ENCODE results near the gene PLCE1.

The PLCE1 gene

DNA sequence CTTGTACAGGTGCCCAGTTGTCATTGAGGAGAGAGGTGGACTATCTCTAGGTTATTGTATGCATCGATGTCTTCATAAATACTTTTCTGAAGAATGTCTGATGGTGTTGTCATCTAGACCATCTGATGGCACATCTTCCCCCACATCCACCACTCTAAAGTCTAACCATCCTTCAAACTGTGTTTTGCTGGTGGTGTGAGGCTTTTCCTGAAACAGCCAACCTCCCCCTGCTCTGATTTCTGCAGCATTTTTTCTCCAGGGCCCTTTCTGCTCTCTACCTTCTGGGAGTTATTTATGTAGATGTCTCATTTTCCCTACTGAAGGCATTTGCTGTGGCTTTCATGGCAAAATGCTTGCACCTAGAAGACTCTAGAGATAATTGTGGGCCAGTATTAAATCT is 1.5 kb downstream of the PLCE1 start:
- DNase-seq, result no peak

DNA sequence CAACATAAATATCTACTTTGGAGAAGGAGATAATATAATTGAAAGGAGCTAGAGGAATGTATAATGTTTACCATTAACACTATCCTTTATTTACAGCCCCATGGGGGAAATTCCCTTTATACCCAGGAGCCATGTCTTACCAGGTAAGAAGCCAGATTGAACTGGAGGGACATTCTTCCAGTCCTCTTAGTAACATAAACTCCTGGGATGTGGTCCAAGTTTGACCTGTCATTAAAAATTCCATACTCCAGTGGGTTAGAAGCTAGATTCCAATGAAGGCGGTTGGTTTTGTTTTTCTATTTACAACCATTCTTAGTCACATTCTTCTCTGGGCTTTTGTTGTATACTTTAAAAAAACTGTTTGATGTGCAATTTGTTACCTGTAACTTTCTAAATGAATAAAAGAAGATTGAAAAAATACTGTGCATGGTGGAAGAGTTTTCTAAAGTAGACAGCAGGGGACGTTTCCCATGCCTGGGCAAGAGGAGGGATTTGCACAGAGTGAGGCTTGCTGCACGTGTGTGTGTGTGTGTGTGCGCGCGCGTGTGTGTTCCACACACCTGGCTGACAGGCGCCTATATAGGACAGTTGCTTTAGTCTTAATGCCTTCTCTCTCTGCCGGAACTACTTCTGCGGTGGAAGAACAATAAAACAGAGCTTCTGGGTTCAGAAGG is 2.0 kb downstream of the PLCE1 start:
- DNase-seq, result no peak

DNA sequence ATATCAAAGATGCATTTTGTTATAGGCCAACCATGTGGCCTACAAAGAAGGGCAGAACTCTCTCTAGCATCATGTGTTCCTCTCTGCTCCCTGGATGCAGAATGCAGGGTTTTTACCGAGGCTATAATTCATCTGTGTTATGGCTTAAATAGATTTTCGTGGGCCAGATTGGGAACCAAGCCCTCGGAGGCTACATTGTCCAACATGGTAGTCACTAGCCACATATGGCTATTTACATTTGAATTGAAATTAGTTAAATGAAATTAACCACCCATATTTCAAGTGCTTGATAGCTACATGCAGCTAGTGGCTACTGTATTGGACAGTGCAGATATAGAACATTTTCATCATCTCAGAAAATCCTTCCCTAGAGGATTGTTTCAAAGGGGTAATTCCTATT is 2.8 kb downstream of the PLCE1 start:
- DNase-seq, result no peak

DNA sequence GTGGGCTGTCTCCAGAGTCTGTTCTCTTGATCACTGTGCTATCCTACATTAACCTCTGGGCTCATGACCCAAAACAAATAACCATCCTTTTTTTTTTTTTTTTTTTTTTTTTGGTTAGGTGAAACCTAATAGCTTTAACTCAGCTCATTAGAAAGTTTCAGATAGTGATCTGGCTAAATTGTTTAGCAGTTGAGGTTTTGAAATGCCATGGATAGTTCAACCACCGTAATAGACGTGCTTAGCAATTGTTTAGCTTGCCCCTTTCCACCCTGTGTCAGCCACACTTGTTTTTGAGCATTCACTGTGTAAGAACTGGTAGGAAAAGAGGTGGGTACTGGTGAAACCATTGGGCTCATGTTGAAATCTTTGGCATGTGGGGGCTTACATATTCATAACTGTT is 3.8 kb downstream of the PLCE1 start:
- no peak for DNase-seq

DNA sequence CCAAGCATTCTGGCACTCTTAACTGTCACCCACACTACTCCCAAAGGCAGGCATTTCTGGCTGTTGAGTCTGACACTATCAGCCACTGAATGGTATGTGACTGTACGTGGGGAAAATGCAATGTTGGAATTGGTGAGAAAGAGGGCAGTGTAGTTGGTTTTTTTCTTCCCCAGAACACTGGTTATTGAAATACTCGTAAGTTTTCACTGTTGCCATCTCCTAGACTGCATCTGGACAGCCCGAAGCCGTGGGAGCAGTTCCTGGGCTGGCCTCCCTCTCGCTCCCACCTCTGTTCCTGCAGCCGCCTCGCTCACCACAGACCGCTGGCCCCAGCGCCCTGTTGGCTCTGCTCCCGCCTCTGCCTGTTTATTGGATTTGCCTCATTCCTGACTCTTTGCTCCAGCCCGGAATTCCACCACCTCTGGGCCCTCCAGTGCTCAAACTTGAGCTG is 5.7 kb downstream of the PLCE1 start:
- no peak for DNase-seq

DNA sequence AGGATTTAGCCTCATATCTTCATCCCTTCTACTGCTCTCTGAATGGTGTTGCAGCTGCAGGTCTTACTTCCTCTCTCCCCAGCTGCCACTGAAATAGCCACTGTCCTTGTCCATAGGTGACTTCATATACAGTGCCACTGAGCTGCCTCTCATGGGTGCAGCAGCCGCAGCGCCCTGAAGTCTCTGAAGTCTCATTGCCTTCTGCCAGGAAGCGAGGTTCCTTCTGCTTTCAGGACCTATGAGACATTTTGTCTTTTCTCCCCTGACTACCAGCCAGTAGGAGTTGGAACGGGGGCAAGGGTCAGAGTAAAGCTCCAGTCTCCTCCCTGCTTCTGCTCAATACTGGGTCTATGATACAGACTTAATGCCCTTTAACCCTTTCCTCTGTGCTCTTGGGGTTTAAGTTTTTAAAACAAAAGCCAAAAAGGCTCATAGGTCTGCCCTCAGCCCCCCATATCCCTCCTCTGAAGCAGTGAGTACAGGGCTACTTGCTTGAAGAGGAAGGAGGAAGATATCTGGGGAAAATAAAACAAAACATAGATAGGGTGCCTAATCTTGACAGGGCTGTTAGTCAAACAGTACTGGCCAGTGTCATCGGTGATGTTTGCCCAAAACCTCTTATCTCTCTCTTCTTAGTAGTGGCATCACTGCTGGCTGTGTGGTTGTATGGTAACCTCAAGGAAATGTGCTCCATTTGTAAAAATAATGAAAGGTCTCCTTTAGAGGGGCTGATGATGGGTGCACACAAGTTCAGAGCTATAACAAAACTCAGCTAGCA is 7.1 kb downstream of the PLCE1 start:
- DNase-seq, result no peak

DNA sequence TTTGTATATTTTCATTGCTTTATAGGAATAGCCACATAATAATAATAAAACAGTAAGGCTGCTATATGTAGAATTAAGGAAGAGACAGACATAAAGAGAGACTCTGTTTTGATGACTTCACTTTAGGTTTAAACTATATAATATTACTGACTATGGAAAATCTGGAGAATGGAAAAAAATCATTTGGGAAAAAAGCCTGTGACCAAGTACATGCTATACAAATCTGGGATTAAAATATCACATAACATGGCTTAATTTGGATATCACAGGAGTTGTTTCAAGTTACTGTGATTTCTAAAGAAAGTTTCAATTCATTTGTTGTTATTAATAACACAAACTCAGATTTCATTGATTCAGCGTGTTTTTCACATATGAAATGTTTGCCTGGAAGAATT is 7.7 kb downstream of the PLCE1 start:
- no peak for DNase-seq

DNA sequence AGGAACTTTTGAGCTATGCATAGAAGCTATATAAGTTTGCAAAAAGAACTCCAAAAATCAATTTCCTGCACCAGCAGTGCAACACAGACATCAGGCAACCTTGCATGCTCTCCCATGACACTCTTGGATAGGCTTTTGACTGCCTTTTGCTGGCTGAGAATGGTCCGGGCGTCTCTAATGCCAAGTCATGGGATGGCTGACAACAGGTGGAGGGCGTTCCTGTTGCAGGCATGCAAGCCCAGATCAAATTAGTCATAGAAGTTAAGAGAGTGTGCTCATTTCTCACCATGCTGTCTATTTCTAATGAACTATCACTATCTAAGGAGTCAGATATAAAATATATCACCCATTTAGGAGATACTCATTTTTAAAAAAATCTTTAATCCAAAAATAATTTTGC is 8.4 kb downstream of the PLCE1 start:
- no peak for DNase-seq

DNA sequence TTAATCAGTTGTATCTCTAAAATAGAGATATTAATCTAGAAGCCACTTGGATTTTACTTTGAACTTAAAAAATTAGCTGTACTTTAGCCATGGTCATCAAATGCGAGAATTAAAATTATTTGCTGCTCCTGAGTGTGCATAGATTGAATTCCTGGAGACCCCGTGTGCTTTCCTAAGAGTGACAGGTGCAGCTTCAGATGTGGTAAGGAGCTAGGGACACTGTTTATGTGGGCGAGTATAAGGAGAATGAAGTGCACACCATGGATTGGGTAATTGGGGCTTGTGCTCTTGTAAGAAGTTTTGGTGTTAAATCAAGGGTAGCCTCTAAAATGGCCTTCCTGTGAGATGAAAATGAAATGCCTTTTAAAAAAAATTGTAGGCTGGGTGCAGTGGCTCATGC is 9.8 kb downstream of the PLCE1 start:
- no peak for DNase-seq

DNA sequence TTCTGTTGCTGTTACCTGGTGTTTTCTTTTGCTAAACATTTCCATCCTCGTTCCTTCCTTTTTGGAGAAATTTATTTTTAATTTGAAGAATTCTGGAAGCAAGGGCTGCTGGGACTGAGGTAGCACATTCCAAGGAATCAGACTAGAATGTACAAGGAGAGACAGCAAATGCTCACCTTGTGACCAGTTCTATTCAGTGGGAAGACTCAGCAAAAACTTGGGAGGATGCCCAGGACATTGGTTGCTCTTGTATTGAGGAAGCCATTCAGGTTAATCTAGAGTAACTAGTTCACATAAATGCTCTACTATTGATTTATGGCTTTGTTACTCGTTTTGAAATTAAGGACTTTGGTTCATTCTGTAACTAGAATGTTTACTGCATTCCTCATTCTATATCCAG is 11.3 kb downstream of the PLCE1 start:
- no peak for DNase-seq

DNA sequence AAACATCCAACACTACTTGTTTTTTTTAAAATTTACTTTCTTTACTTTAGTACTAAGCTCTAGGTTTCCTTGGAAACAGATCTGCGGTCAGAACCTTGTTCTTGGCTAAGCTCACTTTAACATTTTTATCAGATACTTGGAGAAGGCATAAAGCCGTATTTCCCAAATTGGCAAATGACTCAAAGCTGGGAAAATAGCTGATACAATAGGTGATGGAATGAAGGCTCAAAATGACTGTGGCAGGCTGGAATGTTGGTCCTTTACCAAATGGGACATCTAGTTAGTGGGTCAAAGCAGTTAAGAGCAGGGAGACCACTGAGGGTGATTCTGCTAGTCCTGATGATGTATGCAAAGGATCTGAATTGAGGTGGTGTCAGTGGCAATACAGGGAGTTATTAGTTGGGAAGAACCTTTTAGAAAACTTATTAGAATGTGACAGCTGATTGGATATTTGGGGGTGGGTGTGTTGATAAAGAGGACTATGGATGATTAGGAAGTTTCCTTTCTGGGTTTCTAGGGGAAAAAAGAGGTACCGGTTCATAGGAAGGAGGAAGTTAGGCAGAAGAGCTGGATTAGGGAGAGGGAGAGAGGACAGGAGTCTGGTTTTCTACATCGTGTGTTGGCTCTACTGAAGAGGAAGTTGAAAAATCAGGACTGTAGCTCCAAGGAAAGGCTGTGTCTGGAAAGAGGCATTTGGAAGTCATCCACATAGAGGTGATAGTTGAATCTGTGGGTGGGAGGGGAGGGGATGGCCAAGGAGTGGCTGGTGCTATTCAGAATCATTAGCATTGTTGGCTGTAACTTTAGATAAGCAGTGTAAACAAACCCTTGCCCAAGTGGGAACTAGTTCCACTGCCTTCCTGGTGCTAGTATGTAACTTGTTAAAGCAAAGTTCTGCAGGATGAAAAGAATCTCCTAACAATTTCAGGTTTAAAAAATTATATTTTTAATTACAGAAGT is 13.1 kb downstream of the PLCE1 start:
- DNase-seq, result no peak

DNA sequence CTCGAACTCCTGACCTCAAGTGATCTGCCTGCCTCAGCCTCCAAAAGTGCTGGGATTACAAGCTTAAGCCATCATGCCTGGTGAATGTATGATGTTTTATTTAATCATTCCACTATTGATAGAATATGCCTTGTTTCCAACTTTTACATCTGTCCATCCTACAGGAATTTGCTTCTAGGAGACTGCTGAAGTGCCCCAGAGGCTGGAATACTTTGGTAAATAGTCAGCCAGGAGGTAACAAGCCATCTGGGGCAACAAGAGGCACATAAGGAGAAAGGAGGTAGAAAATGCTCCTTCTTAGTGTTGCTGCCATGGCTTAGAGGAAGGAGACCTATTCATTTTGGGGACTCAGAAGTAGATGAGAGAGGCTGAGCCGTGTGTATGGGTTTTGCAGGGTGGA is 14.8 kb downstream of the PLCE1 start:
- DNase-seq, result no peak

DNA sequence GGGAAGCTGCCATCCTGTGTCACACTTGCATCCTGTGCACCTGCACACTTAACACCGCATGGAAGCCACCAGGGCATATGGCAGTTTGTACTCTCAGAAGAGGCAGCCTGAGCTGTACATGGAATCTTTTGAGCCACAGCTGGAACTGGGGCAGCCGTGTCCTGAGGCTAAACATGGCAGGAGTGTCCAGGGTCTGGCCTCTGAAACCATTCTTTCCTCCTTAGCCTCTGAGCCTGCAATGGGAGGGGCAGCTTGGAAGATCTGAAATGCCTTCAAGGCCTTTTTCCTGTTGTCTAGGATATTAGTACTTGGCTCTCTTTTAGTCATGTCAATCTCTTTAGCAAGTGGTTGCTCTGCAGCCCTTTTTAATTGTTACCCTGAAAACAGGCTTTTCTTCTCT is 16.4 kb downstream of the PLCE1 start:
- no peak for DNase-seq

DNA sequence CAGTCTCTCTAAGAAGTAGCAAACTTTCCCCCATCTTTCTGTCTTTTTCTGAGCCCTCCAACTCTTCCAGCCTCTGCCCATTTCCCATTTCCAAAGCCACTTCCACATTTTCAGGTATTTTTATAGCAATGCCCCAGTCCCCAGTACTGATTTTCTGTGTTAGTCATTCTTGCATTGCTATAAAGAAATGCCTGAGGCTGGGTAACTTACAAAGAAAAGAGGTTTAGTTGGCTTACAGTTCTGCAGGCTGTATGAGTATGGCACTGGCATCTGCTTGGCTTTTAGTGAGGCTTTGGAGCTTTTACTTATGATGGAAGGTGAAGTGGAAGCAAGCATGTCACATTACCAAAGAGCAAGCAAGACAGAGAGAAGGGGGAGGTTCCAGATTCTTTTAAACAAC is 17.2 kb downstream of the PLCE1 start:
- no peak for DNase-seq

DNA sequence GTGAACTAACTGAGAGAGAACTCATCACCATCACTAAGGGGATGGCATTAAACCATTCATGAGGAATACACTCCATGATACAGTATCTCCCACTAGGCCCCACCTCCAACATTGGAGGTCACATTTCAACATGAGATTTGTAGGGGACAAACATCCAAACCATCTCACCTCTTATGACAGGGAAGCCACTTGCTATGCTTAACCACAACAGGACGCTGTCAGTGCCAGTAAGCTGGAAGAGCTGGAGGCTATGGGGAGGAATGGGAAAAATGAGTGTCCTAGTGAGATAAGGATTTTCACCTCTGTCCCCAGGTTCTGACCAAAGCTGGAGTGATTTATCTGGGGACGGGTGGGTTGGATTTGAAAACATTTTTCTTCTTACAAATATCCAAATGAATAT is 17.6 kb downstream of the PLCE1 start:
- DNase-seq, result no peak

DNA sequence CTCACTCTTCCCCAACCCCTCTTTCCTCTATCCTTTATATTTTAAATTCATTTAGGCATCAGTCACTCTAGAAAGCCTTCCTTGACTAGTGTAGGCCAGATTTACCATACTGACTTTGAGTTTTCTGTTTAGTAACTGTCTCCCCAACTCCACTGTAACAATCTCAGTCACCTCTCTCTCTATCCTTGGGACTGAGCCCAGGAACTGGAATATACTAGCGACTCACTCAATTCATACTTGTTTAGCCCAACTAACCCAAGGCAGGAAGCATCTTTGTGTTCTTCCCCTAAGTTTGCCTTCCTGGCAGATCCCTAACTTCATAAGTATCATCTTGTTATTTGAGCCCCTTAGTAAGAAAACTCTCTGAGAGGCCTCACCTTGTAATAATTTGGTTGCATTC is 19.1 kb downstream of the PLCE1 start:
- no peak for DNase-seq

DNA sequence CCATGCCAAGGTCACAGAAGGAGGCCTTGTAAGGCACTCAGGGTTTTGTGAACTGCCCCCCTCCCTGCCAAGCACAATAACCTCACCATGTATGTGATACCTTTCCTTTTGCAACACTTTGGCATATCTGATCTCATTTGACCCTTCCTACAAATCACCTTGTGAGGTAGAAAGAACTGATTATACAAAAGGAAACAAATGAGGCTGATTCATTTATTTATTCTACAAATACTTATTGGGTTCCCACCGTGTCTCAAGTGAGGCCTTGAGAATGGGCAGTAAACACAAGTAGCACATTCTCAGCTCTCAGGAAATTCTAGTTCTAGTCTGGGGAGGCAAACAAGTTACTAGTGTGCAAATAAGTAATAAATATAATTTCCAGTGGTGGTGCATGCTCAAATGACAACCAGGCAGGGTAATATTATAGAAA is 19.6 kb downstream of the PLCE1 start:
- no peak for DNase-seq

DNA sequence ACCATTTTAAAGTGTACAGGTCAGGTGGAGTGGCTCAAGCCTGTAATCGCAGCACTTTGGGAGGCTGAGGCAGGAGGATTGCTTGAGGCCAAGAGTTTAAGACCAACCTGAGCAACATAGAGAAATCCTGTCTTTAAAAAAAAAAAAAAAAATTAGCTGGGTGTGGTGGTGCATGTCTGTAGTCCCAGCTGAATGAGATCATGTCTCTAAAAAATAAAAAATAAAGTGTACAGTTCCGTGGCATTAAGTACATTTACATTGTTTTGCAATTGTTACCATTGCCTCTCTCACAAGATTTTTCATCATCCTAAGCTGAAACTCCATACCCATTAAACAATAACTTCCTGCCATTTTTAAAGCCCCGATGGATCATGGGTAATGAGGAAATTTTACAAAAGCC is 20.6 kb downstream of the PLCE1 start:
- DNase-seq, result no peak

DNA sequence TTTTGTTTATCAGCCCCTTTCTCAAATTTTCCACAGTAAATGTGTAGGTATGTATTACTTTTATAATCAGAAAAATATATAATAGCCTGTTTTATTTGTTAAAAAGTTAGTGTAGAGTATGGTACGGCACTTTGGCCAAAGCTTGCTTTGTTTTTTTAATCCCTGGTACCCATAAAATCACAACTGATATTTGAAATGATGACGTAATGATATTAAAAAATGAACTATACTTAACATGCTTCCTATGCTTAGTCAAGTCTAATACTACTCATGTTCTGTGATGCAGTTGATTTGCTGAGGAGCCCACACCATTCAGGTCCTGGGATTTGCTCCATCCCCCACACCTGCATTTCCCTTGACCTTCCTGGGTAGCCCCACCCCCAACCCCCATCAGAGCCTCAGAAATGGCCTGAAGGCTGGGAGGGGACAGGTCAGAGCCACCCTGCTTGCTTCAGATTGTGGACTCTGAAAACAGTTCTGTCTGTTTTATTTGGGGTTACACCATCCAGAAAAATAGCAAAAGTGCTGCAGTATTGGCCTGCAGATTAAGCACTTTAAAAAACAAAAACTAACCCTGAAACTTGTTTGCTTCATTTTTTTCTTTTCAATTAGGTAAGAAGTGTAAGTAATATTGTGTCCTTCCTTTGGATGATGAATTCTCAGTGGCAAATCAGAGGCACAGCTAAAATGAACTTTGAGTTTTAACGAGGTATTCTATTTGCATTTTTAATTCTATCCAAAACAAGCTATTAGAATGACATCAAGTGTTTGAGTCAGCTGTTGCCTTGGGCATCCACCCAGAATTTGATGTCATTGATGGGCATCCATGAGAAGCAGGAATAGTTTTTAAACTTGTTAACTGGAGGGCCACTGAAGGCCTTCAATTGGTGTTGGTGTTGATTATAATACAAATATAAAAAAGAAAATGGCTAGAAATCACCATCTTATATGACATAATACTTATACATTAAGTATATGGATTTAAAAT is 23.3 kb downstream of the PLCE1 start:
- no peak for DNase-seq

DNA sequence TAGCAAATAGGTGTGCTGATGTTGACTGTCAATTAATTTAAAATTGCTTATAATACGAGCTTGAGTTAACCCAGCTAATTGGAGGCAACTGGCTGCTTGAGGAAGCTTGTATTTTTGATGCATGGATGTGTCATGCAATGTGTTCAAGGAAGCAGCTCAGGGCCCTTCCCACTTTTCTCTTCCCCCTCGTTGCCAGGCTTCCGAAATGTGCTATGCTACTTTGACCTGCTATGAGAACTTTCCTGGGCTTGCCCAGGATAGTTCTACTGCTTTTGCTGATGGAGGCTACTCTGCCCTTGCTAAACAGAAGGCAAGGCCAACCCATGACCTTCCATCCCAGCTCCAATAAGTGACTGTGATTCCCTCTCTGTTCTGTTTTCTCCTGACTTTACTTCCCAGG is 24.4 kb downstream of the PLCE1 start:
- DNase-seq, result no peak

DNA sequence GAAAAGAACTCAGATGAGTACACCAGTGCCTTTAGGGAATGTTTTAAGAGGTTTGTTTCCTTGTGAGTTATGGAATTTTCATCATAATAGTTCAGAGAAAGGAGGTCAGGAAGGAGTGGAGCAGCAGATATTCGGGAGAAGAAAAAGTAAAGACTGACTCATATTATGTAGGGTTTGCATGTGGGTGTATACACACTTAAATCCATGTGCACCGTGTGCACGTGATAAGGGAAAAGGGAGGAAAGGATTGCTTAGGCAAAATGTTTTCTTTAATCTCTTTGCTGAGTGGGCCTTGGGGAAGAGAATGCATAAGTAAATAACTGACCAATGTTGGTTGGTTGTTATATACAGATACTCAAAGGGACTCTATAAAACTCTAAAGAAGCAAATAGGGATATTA is 30.2 kb downstream of the PLCE1 start:
- no peak for DNase-seq

DNA sequence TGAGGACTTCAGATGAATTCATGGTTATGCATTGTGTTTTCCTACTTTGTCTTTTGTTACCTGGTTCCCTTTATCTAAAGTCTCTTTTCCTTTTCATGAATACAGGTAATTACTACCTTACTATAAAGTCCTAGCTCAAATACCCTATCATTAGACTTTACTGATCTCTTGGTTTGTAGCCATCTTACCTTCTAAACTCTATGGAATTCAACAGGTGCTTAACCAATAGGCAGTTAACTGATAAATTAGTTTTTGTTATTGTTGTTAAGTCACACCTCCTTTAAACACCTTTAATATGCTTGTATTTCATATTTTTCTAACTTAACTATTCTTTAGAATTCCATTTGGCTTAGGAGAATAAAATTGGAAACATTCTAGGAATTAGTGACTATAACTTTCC is 30.7 kb downstream of the PLCE1 start:
- no peak for DNase-seq
